Testis (tissue), 2 donors: ENCODE measurements around the gene HOXB7.

Experiments
- POLR2A ChIP-seq: fragments of 450-650 bp; IDR thresholded peaks from one replicate; pipeline ENCODE4 v1.6.1; 2017; ENCODE audit warnings: antibody characterized with exemption, mild to moderate bottlenecking, moderate library complexity
- TF ChIP-seq, protein P1 (sequence below), 3 experiments: fragments of 450-650 bp in 2 of 3; fragments of 200-600 bp in 1 of 3; sonication (generic) in 1 of 3; IDR thresholded peaks; one replicate each; pipeline ENCODE4 v1.5.1; 2016 to 2019; ENCODE audit warnings: antibody characterized with exemption in 3 of 3, mild to moderate bottlenecking in 2 of 3, moderate library complexity in 1 of 3

DNA sequence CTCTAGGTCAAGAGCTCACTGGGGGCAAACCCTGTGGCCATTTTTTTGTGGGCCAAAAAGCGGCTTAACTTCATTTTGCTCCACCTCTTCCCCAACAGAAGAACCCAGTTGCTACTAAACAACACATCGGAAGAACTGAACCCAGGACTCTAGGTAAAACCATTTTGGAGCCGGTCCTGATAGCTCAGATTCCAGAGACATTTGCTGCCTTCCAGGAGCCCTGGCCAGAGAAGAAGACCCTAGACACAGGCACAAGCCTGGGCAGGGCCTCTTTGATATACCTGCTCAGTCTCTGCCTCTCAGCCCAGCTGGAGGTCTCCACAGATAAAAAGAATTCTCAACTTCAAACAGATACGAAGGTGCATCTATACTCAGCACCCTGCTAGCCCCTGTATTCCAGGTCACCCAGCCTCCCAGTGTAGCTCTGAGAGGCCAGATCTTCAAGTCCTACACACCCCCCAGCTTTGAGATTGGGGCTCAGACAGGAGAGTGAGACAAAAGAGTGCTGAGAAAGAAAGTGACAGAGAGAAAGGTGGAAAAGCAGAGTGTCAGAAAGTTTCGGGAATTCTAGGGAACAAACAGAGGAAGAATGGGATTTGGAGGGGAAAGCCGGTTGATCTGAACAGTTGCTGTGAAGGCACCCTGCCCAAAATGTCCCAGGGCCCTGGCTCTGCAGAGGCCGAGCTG is 21.9 kb upstream of the HOXB7 start:
- TF ChIP-seq, protein P1, sequence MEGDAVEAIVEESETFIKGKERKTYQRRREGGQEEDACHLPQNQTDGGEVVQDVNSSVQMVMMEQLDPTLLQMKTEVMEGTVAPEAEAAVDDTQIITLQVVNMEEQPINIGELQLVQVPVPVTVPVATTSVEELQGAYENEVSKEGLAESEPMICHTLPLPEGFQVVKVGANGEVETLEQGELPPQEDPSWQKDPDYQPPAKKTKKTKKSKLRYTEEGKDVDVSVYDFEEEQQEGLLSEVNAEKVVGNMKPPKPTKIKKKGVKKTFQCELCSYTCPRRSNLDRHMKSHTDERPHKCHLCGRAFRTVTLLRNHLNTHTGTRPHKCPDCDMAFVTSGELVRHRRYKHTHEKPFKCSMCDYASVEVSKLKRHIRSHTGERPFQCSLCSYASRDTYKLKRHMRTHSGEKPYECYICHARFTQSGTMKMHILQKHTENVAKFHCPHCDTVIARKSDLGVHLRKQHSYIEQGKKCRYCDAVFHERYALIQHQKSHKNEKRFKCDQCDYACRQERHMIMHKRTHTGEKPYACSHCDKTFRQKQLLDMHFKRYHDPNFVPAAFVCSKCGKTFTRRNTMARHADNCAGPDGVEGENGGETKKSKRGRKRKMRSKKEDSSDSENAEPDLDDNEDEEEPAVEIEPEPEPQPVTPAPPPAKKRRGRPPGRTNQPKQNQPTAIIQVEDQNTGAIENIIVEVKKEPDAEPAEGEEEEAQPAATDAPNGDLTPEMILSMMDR (IDR thresholded peaks at IDR 0.05) = no peak
- TF ChIP-seq POLR2A = no peak
